Adipose tissue (tissue), 3 donors: Measurements from ENCODE around the gene MMD2. TPM values are rescaled to one million over a fixed set of nuclear protein-coding genes. Genes with fewer than 3 reads are reported as not detected.
"Not testable (repeated sequence)": the region's sequence is repeated elsewhere in the genome, so short reads cannot be mapped to it uniquely, and the experiment has no call there.

ENCODE experiments used
- H3K27ac ChIP-seq: one replicate; pipeline ENCODE4 v1.5.1; 2013; ENCODE audit warnings: low read depth, low read length
- WGBS, 3 donors: extraction: QIAGEN DNeasy Blood & Tissue Kit; methylation state at CpG; one replicate each; pipeline ENCODE4 v1.1.7; 2013; 5-methylcytosine and 5-hydroxymethylcytosine counted together
- polyA plus RNA-seq, 3 donors: library from polyadenylated mRNA; stranded (reverse); fragments of 200-250 nt; gene quantifications; one replicate each; pipeline ENCODE4 v1.2.3, GENCODE V29; 2013
- donor health status: healthy with polysubstance abuse.
- donor health status: Bipolar disorder and iron deficiency.
- donor health status: healthy.

MMD2 gene, protein sequence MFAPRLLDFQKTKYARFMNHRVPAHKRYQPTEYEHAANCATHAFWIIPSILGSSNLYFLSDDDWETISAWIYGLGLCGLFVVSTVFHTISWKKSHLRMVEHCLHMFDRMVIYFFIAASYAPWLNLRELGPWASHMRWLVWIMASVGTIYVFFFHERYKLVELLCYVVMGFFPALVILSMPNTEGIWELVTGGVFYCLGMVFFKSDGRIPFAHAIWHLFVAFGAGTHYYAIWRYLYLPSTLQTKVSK
- not detected for polyA plus RNA-seq

DNA sequence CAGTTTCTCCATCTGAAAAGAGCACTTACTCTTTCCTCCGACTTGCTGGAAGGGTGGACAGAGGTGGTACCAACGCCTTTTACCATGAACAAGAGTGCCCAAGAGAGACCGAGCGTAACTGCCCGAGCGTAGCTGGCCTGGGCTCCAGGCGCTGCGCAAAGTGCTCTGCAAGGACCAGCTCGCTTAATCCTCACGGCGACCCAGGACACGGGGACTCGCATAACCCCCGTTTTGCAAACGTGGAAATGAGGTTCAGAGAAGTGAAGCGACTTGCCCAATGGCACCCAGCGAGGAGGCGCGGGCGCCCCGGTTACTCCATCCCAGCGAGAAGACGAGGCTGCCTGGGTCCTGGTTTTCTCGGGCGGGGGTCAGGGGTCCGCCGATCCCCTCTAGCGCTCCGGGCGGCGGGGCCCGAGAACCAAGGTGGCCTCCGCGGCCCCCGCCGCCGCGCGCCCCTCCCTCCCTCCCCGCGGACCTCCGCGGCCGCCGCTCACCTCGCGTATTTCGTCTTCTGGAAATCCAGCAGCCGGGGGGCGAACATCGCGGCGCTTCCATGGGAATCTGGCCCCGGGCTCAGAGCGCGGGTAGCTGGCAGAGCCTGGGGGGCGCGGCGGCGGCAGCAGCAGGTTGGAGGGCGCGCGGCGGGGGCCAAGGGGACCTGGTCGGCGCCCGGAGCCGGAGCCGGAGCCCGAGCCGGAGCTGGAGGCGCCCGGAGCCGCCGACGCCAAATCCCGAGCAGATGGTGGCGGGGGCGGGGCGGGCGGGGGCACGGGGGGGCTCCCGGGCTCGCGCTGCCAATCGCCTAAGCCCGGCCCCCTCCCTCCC lies at the start of gene MMD2:
Gene MMD2, minus strand, starts transcription at position 711 of the 825 bp plus-strand sequence. Its CDS starts 170 bp downstream, at position 541.
- no peak within 1 kb of the TSS for H3K27ac ChIP-seq
- 4 to 5% (median 4%) methylated on average over 57 to 87 of the region's 87 CpGs for WGBS, 3 donors

DNA sequence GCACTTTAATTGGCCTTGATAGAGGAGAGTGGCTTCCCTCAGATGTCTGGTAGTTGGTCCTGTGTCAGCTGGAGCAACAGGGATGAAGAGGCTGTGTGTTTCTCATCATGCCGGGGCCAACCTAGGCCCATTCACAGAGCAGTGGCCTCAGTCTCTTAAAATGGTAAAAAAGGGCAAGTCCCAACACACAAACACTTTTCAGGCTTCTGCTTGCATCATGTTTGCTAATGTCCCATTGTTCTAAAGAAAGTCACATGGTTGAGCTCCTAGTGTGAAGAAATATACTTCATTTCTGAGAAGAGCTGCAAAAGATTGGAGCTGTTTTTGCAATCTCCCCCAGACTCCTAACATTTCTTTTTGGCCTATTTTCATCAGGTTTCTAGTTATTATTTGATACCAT lies 46.1 kb upstream of the MMD2 start:
- H3K27ac ChIP-seq, result no peak overlapping the region
- WGBS, 3 donors, result 83 to 95% (median 85%) methylated on average over 1 of the region's 1 CpG

DNA sequence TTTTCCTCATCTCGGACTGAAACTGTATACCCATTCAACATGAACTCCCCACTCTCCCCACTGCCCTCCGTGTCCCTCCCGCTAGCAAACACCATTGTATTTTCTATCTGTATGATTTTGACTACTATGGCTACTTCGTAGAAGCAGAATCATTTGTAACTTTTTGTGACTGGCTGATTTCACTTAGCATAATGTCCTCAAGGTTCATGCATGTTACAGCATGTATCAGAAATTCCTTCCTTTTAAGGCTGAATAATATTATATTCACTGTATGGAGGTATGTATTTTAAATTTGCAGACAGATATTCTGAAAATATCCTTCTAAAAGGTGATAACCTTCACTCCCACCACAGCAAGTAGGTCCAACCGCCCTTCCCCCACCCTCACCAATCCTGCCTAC lies 42.9 kb upstream of the MMD2 start:
- 95 to 97% (median 96%) methylated on average over 5 of the region's 5 CpGs for WGBS, 3 donors

GRCh38 chr7:5001003-5001402 lies 42.0 kb upstream of the MMD2 start:
- H3K27ac ChIP-seq, result no peak overlapping the region
- 89 to 92% (median 92%) methylated on average over 4 of the region's 4 CpGs for WGBS, 3 donors

More for the DNA sequence above, 42.9 kb upstream of the MMD2 start:
- H3K27ac ChIP-seq, result no peak overlapping the region

DNA sequence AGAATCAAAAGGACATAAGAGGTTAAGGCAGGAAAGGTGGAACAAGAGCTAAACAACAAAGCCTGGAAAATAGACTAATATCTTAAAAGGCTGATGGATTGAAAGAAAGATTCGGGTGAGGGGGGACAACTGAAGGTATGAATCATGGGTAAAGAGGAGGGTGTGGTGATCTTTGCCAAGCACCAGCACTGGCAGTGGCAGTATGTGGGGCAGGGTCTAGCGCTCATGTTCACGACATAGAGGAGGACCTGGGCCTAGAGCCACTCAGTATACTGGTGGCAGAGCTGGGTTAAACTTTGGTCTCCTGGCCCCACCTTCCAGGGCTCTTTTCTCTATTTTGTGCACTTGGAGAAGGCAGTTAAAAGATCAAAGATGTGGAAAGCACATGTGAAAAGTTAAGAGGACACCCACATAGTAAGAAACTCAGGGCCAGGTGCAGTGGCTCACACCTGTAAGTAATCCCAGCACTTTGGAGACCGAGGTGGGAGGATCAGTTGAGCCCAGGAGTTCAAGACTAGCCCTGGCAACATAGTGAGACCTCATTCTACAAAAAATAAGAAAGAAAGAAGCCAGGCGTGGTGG lies 40.5 kb upstream of the MMD2 start:
- WGBS, 3 donors, result 84 to 94% (median 93%) methylated on average over 5 of the region's 5 CpGs
- H3K27ac ChIP-seq, result no peak overlapping the region

DNA sequence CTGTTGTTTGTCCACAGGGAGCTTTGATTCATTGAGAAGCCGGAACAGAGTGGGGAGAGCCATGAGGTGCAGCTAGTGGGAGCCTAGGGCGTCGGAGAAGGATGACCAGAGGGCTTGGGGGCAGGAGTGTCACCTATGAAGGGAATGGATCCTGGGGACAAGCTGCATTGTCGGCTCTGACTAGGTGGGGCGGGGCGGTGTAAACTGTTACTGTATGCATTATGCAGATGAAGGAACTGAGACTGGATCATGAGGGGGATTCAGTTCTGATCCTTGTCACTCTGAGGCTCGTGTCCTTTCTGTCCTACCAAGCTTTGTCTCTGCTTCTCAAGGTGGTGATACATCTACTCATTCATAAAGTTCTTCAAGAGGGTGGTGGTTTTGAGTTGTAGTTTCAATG lies 39.9 kb upstream of the MMD2 start:
- 92 to 96% (median 94%) methylated on average over 7 of the region's 7 CpGs for WGBS, 3 donors
- H3K27ac ChIP-seq, result no peak overlapping the region

GRCh38 chr7:4998244-4998643 lies 39.3 kb upstream of the MMD2 start:
- 87 to 99% (median 94%) methylated on average over 3 of the region's 3 CpGs for WGBS, 3 donors
- no peak overlapping the region for H3K27ac ChIP-seq

- WGBS, 3 donors, result 89 to 94% (median 92%) methylated on average over 7 of the region's 7 CpGs
- no peak overlapping the region for H3K27ac ChIP-seq
Observed at GRCh38 chr7:4996696-4997222, 37.8 kb upstream of the MMD2 start.

GRCh38 chr7:4995429-4995969 lies 36.5 kb upstream of the MMD2 start:
- WGBS, 3 donors, result 85 to 93% (median 87%) methylated on average over 10 of the region's 10 CpGs
- H3K27ac ChIP-seq, result no peak overlapping the region

DNA sequence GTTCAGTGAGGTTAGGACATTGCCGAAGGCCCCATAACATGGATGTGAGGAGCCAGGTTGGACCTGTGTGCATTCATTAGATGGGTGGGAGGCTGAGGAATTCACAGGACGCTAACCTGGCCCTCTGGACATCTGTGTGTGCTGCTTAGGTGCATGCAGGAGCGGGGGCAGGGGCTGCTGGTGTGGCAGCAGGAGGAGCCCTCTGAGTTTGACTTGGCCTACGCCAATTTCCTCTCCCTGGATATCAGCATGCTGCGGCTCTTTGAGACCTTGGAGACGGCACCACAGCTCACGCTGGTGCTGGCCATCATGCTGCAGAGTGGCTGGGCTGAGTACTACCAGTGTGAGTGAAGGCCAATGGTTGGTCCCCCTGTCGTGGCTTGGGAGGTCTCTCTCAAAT lies 34.5 kb upstream of the MMD2 start:
- 88 to 93% (median 91%) methylated on average over 8 of the region's 8 CpGs for WGBS, 3 donors
- H3K27ac ChIP-seq, result no peak overlapping the region

- 14 to 30% (median 16%) methylated on average over 1 of the region's 2 CpGs for WGBS, 3 donors
- H3K27ac ChIP-seq, result not testable (repeated sequence)
Observed at GRCh38 chr7:4982741-4983140, 23.8 kb upstream of the MMD2 start.

DNA sequence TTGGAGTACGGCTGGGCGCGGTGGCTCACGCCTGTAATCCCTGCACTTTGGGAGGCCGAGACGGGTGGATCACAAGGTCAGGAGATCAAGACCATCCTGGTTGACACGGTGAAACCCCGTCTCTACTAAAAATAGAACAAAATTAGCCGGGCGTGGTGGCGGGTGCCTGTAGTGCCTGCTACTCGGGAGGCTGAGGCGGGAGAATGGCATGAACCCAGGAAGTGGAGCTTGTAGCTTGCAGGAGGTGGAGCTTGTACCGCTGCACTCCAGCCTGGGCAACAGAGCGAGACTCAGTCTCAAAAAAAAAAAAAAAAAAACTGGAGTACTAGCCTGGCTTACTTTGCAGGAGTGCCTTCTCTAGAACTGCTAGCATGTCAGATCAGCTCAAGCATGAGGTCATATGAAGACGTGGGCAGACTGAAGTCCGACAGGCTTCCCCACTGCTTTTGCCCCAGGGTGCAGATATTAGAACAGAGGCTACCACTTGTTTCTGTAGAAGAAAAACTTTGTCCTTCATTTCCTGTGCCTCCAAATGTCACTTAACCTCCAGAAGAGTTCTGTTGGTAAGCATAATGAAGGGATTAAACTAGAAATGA lies 22.4 kb upstream of the MMD2 start:
- WGBS, 3 donors, result 95 to 97% (median 96%) methylated on average over 17 of the region's 17 CpGs
- H3K27ac ChIP-seq, result not testable (repeated sequence)

DNA sequence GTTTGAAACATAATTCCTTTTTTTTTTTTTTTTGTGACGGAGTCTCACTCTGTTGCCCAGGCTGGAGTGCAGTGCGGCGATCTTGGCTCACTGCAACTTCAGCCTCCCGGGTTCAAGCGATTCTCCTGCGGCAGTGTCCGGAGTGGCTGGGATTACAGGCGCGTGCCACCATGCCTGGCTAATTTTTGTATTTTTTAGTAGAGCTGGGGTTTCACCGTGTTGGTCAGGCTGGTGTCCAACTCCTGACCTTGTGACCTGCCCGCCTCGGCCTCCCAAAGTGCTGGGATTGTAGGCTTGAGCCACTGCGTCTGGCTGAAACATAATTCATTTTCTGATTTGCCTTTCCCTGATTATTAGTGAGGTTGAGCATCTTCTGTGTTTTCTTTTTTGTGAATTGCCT lies 16.6 kb upstream of the MMD2 start:
- WGBS, 3 donors, result 85 to 95% (median 94%) methylated on average over 13 of the region's 13 CpGs
- not testable (repeated sequence) for H3K27ac ChIP-seq

DNA sequence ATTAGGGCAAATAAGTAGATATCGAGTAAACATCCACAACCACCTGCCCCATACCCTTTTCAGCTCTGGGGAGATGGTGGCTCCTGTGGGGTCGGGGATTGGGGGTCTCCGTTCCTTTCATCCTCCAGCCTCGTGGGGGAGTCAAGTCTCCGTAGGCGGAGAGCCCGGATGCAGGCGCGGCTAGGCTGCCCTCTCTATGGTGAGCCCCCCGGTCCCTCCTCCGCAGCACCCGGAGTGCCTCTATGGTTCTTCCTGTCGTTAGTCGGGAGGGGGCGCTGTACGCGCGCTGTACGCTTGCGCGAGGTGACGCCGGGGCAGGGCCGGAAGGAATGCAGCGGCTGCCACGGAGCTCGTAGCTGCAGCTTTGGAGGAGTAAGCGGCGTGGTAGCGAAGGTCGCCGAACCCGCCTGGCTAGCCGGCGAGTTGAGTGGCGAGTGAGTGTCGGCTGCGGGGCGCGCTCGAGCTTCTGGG lies 14.8 kb upstream of the MMD2 start:
- WGBS, 3 donors, result 3 to 4% (median 3%) methylated on average over 41 of the region's 41 CpGs
- peak overlapping the region; percentile 42 for H3K27ac ChIP-seq

GRCh38 chr7:4972446-4972845 lies 13.5 kb upstream of the MMD2 start:
- not testable (repeated sequence) for H3K27ac ChIP-seq
- 76 to 93% (median 85%) methylated on average over 9 to 10 of the region's 10 CpGs for WGBS, 3 donors

DNA sequence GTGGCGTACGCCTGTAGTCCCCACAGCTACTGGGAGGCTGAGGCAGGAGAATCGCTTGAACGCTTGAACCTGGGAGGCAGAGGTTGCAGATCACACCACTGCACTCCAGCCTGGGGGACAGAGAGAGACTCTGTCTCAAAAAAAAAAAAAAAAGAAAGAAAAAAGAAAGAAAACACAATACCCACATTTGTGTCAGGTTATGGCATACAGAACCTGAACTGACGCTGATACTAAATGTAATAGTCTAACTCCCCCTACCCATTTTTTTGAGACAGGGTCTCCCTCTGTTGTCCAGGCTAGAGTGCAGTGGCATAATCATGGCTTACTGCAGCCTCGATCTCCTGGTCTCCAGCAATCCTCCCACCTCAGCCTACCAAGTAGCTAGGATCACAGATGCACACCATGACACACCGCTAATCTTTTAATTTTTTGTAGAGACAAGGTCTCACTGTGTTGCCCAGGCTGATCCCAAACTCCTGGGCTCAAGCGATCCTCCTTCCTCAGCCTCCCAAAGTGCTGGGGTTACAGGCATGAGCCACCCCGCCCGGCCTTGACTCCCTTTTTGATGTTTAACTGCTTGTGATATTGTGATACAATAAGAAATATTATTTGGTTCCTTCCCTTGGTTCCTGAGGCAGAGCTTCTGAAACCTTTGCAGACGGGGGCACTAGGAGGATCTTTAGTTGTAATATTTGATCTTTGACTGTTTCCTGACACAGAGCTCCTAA lies 6.5 kb upstream of the MMD2 start:
- WGBS, 3 donors, result 86 to 89% (median 88%) methylated on average over 11 of the region's 11 CpGs
- H3K27ac ChIP-seq, result no peak overlapping the region

GRCh38 chr7:4964506-4964905 lies 5.5 kb upstream of the MMD2 start:
- H3K27ac ChIP-seq, result no peak overlapping the region
- WGBS, 3 donors, result 39 to 60% (median 53%) methylated on average over 11 of the region's 11 CpGs
